Stimulated activated CD8-positive, alpha-beta memory T cell treated with anti-CD3 and anti-CD28 coated beads, Interleukin-4, amount 100 ng/mL, for 48 hours (primary cell): Measurements from ENCODE around the gene EN2.
"Not testable (repeated sequence)": the region's sequence is repeated elsewhere in the genome, so short reads cannot be mapped to it uniquely, and the experiment has no call there.

ENCODE experiments used
- DNase-seq: peaks from one replicate; pipeline ENCODE4 v3.0.0-alpha.2; 2020

The EN2 gene

DNA sequence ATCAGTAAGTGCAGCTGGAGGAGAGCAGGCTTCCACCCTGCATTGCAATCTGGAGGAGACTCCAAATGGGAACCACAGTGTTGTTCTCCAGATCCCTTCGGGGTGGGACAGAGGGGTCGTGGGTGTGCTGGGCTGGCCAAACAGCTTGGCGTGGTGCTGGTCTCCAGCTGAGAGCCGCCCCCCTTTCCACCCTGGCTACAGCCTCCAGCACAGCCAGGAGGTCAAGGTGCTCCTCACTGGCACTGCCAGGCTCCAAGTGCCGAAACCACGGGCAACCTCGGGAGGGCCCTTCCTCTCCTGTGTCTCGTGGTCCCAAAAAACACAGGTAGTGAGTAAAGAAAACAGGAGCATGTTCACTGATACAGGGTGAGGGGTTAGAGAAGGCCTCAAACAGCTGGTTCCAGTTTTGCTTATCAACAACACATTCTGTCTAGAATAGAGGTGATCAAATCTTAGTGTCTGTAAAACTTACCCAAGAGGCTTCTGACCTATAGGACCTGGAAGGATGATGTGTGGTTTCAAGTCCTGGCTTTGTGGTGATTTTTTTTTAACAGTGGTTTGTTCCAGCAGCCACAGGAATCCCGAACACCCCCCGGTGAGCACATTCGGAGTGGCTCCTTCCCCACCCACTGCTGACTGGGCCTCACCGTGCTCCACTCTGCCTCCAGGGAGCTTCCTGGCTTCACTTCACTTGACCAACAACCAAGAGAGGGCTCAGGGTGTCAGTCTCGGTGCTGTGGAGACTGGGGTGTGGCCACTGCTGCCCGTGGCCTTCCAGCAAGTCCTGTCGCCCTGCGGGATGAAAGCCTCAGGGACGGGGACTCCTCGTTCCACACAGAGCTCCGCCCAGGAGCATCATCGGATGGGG, 31.2 kb upstream of the EN2 start:
- no peak for DNase-seq

DNA sequence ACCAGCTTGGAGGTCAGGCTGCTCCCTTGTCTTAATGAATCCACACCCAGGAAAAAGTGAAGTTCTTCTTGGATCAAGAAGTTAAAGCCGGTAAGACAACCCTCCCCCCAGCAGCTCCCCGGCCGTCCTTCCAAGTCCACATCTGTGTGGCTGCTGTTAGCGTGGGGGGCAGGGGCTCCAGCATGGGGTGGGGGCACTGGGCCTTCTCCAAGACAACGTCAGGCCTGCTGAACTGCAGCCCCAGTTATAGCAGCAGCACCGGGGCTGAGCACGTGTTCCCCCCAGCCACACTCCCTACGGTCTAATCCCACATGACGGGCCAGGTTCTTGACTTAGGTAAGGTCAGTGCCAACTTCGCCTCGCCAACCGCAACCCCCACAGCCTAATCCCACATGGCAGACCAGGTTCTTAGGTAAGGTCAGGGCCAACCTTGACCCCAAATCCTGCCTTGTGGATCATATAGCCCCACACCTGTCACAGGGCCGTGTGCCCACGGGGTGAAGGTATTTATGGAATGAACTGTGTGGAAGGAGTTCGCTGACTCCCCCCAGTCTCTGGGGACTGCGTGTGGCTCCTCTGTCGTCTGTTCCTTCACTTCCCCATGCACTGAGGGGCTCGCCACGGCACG, 30.4 kb upstream of the EN2 start:
- DNase-seq: no peak

DNA sequence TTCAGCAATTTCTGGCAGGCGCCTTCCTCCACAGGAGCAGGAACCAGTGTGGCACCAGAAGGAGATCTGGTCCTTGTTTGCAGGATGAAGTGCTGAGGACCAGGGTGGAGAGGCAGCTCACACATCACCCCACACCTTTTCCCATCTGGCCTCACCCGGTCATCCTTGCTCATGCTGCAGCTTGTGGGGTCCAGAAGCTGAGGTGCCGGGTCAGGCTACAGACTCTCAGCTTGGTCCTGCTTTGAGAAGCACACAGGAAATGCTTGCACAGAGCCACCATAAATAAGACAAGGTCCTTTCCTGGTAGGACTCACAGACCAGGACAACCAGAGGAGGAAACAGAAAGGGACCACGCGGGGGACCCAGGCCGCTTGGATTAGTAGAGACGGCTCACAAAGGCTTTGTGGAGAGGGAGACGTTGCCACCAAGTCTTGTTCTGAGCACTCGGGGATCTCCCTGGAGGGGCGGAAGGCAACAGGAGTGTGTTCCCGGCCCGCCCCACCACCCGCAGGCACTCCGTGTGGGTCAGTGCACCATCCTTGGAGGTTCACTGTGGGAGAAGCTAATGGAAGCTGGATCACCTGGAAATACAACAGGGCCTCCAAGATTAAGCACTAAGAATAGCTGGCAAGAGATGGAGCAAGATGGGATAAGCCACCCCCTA, 29.6 kb upstream of the EN2 start:
- no peak for DNase-seq

DNA sequence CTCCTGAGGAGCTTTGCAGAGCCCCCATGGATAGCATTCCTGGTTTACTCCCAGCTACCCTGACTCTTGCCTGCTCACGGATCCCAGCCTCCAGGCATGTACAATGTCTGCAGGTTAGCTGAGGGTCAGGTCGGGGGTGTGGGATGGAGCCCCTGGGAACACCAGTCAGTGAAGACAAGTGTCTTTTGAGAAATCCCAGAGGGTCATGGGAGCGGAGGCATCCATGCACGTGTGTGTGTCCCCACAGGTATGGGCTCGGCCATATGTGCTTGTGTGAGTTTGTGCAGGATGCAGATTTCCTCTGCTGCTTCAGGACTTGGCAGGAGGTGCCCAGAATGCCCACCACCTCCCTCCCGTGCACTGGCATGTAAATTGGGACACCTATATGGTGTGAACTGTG, 28.3 kb upstream of the EN2 start:
- DNase-seq: no peak

DNA sequence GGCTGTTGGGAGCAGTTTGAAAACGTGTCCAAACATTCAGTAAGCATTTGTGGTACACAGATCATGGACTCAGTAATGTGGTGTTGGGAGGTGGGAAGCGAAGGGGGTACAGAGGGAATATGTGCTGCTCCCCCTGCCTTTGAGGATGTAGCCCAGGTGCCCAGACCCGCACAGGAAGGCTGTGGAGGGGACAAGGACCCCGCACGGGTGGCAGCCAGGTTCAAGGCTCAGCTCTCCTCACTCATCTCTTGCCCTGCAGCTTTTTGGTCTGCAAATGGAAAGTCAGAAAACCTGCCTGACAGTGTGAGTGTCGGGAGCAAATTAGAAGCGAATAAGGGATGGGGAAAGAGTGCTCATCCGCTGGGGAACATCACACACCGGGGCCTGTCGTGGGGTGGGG, 27.3 kb upstream of the EN2 start:
- no peak for DNase-seq

DNA sequence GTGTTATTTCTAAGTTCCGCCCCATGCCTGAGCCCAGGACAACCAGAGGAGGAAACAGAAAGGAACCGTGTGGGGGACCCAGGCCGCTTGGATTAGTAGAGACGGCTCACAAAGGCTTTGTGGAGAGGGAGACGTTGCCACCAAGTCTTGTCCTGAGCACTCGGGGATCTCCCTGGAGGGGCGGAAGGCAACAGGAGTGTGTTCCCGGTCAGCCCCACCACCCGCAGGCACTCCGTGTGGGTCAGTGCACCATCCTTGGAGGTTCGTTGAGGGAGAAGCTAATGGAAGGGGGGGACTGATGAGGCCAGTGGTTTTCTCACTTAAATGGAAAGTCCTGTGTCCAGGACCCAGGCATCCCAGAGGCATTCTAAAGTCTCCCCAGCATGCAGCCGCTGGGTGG, 26.7 kb upstream of the EN2 start:
- DNase-seq: no peak

DNA sequence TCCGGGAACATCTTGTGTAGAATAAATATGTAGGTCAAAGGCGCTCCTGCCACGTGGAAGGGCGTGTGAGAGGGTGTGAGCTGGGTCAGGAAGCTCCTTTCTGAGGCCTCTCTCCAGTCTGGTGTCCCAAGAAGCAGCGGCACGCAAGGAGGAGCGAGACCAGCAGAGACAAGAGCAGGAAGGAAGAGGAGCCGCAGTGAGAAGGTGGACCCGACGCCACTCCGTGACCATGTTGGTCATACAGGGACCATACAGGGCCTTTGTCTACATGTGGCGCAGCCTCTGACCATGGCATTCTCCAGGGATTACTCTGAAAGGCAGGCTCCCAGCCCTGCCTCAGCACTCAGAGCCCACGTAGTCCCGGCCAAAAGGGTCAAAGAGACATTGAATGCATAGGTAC, 26.2 kb upstream of the EN2 start:
- no peak for DNase-seq

DNA sequence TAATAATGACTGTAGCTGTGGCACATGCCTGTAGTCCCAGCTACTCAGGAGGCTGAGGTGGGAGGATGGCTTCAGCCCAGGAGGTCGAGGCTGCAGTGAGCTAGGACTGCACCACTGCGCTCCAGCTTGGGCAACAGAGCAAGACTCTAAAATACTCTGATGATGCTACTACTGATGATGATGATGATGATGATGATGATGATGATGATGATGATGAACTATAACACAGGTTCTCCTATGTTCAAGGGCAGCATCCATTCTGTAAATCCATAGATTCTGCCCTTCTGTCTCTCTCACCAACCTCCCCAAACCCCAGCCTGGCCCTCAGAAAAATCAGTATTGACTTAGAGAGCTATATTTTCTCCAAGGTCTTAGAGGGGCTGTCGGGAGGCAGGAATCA, 22.8 kb upstream of the EN2 start:
- no peak for DNase-seq

DNA sequence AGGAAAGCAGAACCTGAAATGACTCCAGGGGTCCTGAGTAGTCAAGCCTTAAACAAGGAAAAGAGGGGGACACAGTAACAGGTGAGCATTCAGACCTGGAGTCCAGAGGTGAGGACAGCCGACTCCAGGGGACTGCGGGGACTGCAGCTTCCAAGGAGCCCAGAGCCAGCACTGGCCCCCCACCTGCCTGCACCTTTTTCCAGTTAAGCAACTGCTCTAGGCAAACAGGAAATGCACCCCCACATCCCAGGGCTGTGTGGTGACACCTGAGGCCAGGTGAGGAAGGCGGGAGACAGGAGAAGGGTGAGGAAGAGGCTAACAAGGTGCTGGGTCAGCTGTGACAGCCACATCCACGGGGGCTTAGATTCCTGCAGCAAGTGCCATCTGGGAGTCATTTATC, 20.1 kb upstream of the EN2 start:
- no peak for DNase-seq

DNA sequence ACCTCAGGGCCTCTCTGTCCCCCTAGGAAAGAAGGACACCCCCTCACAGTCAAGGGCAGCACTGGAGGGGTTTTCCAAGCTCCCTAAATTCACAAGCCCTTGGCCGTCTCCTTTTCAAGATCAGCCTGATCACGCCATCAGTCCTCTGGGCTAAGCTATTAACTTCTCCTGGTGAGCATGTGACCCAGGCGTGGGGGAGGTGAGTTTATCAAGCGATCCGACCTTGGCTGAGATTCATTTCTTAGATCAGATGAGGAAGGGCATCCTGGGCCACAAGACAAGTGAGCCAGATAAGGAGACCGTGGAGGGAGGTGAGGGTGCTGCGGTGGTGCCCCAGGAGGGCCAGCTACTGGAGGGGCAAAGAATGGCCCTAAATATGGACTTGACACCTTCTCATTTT, 19.2 kb upstream of the EN2 start:
- no peak for DNase-seq

DNA sequence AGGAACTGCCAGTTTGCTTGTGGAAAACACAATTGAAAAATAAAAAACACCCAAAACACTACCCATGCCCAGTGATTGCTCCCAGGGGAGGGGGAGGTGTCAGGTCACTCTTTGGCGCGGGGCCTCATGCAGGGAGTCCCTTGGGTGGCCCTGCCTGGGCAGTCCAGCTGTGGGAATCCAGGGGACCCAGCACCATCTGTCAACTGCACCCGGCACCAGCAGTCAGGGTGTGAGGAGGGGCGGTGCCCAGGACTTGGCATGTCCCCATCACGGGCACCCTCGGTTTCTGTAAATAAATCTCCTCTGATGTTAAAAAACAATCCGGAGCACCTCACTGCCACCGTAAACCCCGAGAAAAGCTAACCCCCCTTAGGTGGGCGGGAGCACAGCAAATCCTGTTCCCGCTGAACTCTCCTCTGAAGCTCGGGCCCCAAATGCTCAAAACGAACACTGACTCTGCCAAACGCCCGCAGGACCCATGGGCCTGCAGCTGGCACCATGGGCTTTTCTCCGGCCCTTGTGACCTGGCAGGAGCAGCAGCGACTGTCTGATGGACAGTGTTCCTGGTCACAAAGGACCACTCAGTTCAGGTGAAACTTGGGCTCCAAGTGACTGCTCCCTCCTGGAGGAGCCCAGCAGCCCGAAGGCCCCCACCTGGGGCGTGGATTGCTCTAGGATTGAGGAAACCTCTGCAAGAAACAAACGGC, 18.5 kb upstream of the EN2 start:
- DNase-seq: no peak

DNA sequence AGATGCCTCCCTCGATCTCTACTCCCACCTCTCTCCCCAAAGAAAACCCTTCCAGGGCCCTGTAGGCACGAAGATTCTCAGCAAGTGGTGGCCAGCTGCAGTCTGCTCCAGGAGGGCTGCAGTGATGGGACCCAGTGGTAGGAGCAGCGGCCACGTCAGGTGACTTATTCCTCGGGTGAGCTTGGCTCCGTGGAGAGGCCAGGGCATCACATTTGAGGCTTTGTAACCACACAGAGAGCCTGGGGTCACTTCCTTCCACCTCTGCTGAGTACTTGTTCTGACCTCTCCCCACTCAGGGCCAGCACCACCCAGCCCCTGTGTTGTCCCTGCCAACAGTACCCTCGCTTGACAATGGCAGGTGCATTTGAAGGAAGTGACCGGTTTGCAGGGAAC, 17.9 kb upstream of the EN2 start:
- DNase-seq: no peak

DNA sequence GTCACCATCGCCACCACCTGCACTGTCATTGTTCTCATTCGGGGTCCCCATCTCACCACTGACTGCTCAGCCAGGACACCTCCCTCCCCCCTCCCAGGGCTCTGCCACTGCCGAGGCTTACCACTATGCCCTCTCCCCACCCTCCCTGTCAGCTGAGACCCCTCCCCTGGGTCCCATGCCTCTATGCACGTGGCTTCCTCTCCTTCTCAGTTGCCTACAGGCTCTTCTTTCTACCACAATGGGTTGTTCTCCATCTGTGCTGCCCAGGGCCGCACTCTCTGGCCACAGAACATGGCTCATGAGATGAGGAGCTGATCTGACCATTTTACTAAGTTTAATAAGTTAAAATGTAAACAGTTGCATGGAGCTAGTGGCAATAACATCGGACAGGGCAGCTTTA, 16.1 kb upstream of the EN2 start:
- no peak for DNase-seq

DNA sequence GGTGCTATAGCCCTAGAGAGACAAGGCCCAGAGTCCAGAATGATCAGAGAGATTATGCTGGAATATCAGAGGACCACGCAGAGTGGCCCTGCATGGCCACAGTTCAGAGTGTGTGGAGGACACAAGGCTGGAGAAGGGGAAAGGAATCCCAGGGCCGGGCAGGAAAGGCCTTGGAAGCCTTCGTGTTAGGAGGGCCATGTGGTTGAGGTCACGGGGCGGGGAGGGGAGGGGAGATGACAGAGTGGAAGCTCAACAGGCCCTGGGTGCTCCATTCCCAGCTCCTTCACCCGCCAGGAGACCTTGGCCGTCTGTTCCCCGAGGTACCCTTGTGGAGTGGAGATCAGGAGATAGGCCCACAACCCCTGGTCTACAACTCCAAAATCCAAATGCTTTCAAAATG, 13.2 kb upstream of the EN2 start:
- no peak for DNase-seq

DNA sequence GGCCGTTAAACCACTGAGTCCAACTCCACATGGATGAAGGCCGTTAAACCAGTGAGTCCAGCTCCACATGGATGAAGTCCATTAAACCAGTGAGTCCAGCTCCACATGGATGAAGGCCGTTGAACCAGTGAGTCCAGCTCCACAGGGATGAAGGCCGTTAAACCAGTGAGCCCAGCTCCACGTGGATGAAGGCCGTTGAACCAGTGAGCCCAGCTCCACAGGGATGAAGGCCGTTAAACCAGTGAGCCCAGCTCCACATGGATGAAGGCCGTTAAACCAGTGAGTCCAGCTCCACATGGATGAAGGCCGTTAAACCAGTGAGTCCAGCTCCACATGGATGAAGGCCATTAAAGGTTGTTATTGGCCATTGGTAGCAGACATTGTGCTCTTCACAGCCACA, 12.3 kb upstream of the EN2 start:
- not testable (repeated sequence) for DNase-seq

DNA sequence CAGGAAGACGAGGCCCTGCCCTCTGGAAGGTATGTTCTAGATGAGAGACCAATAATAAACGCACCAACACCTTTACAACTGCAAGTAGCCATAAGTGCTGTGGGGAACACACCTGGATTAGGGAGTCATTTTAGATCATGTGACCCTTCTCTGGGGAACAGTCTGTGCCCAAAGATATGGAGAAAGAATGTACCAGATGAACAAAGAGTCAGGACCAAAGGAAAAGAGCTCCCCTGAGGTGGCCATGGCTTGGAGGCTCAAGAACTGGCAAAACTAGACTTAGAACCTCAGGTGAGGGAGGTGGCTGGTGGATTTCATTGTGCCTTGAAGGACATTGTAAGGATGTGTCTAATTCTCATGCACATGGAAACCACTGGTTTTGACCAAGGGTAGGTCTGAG, 10.3 kb upstream of the EN2 start:
- DNase-seq: no peak

DNA sequence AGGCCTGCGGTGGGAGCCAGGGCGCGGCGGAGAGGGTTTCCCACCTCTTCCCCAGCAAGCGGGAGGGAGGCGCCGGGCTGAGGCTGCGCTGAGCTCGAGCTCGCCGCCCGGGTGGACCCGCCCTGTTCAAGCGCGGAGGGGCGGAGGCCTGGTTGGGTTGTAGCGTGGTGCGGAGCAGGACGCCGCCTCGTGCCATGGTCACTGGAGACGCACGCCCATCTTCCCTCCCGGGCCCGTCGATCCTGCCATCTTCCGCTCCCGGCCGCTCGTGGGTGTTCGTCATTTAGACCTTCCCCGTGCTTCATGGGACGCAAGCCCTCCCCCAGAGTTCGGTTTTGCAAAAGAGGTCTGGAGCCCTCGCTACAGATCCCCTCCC, 9.3 kb upstream of the EN2 start:
- DNase-seq: no peak

DNA sequence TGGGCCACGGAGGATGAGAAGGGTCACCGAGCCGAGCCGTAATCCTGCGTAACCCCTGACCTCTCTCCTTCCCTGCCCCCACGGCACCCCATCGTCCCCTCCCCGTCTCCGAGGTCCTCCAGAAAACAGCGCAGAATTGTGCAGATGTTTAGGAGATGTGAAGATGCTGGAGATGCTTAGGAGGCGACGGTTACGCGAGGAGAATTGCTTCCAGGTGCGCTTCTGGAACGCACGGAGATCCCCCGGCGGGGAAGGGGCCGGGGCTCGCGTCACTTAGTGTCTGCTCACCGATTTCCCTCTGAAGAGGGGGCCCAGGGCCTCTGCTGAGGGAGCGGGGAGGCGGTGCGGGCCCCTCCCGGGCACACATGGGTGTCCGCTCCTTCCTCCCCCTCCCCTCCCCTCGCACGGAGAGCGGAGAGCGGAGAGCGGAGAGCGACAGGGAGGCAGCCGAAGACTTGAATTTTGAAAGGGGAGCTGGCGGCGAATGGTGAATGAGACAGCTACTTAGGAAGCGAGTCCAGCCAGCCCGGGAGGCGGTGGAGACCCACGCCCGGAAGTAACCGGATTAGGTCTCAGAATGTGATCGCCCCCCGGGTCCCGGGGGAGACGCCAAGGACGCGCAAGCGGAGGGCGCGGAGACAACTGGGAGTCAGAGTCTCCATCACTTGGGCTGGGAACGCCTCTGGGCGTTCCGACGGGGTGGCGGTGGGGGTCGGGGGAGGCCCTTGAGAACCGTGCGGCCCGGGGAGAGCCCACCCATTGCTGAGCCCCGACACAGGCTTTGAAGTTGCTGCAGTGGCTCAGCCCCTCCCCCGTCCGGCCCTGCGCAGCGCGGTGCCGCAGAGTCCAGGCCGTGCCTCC, 8.7 kb upstream of the EN2 start:
- DNase-seq: no peak

DNA sequence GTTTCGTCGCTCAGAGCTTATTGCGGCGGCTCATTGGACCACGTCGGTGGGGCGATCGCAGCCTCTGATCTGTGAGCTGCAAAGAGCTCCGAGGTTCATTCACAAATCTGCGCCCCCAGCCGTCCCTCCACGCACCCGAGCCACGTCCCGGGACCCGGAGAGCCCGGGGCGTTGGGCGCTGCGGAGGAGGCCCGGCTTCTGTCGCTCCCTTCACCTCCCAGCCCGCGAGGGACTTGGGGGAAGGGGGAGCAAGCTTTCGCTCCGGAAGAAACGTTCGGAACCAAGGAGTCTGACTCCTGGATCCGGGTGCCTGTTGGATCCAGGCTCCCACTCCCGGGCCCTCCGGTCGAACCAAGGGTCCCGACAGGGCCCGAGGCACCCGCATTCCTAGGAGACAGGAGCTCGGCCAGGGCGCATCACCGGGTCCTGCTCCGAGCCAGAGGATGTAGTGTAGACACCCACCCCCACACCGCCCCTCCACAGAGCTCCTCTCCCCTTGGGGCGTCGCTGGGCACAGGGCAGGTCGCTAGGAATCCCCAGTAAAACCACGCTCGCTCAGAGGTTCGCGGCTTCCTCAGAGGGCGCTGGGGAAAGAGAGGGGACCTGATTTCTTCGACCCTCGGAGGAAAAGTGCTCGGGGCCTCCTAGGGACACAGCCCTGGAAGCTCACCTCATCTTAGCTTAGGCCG, 7.9 kb upstream of the EN2 start:
- no peak for DNase-seq

DNA sequence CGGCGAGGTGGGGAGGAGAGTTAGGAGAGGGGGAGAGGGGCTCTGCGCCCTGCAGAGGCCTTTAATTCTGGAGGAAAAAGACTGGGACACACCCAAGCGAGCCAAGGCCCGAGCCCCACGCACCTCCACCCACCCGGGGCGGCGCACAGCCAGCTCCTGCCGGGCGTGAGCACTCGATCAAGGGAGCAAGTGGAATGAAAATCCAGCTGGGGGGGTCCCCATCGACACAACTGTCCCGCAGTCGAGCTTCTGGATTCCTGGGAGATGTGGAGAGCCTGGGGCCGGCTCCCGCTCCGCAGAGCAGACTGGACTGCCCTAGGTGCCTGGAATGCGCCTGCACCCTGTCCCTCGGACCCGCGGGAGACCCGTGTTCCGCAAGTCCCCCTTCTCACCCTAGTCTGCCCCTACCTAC, 7.4 kb upstream of the EN2 start:
- DNase-seq: no peak

DNA sequence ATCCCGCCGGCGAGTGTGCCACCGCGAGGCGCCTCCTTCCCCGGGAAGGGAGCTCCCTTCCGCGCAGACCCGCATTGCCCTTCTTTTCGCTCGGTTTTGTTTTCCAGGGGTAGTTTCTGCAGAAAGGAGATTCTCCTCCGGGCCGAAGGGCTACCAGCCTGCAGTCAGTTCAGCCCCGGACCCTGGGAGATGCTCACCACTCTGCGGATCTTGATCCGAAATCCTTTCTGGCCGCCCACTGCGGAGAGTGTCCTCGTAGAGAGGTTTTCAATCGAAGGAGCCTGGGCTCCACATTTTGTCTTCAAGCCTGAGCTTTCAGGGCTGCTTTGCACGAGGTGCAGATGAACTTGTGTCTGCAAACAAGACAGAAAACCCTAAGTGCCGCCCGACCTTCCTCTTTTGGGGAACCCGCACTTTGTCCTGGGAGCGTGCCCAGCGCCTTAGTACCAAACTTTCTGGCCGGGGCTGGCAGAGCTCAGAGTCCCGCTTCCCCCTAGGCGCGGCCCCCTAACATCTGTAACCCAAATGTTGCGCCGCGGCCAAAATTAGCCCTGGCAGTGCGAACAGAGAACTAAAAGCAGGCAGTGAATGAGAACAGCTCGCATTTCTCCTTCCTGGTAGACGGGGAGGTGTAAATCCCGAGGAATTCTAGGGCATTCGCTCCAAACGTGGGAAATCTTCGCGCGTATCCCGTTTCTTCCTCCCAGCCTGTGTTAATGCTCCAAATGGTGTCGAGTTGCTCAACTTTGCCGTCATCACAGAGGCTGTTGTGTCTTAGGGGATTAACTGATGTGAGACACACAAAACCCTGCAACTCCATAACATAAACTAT, 6.7 kb upstream of the EN2 start:
- DNase-seq: no peak
